Measurements from ENCODE around the gene ASRGL1. TPM values are rescaled to one million over a fixed set of nuclear protein-coding genes. Genes with fewer than 3 reads are reported as not detected.
A peak's percentile ranks its signal among the peaks of the same experiment; 100 is the strongest.

ASRGL1 gene
- total and polyA plus RNA-seq, 4 donors = 3.7 to 15.2 (median 8.1) TPM

DNA sequence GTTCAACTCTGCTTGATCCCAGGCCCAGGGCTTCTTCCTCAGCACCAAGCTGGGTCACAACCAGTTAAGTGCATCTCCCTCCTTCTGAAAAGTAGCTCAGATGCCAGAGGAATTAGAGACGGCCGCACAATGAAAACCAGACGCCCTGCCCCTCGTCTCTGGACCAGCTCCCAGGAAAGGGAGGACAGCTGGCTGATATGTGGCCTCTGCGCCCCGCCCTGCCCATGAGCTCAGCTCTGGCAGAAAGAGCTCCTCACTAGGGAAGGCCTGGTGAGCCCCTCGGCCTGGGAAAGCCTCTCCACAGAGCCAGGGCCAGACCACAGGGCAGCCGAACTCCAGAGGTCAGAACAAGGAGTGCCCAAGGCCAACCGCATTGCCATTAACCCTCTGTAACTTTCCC, 63.5 kb downstream of the ASRGL1 start:
- H3K9ac ChIP-seq (ENCODE audit: low read depth in 1 of 2, low read length in 2 of 2) = no peak overlapping the region
- TF ChIP-seq NR2F2 (IDR thresholded peaks at IDR 0.05) (peak; percentile 93), FOXA2 (IDR thresholded peaks at IDR 0.05) (no peak), HNF4A (conservative IDR thresholded peaks at IDR 0.05) (no peak), GABPA (IDR thresholded peaks at IDR 0.05 in 1 of 2, conservative IDR thresholded peaks at IDR 0.05 in 1 of 2) (no peak), SP1 (IDR thresholded peaks at IDR 0.05) (peak; percentile 9)
- TF ChIP-seq, protein P1, sequence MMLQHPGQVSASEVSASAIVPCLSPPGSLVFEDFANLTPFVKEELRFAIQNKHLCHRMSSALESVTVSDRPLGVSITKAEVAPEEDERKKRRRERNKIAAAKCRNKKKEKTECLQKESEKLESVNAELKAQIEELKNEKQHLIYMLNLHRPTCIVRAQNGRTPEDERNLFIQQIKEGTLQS (IDR thresholded peaks at IDR 0.05) = no peak
- TF ChIP-seq, protein P2, sequence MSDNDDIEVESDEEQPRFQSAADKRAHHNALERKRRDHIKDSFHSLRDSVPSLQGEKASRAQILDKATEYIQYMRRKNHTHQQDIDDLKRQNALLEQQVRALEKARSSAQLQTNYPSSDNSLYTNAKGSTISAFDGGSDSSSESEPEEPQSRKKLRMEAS (IDR thresholded peaks at IDR 0.05) = no peak
- H3K9me3 ChIP-seq (ENCODE audit: control insufficient read depth in 4 of 4, low read length in 3 of 4) = no peaks in the 10 kb centered on the region
- DNase-seq (ENCODE audit: low spot score) = no peak
- H3K4me3 ChIP-seq (ENCODE audit: low read depth in 1 of 3, low read length in 3 of 3) = no peak overlapping the region
- no peaks in the 10 kb centered on the region for H3K27me3 ChIP-seq (ENCODE audit: control insufficient read depth in 4 of 4, insufficient read depth in 4 of 4, low read length in 3 of 4)
- peaks cover 8 to 27% (median 11%) of the 10 kb centered on the region in 4 donors for H3K4me1 ChIP-seq (ENCODE audit: control insufficient read depth in 4 of 4, insufficient read depth in 4 of 4, low read length in 3 of 4)
- 66% methylated on average over 9 of the region's 9 CpGs for WGBS
- H3K36me3 ChIP-seq (ENCODE audit: control insufficient read depth in 4 of 4, insufficient read depth in 3 of 4, low read depth in 1 of 4, low read length in 3 of 4) = no peaks in the 10 kb centered on the region
- H3K27ac ChIP-seq (ENCODE audit: low read depth in 1 of 2, low read length in 2 of 2) = no peak overlapping the region

DNA sequence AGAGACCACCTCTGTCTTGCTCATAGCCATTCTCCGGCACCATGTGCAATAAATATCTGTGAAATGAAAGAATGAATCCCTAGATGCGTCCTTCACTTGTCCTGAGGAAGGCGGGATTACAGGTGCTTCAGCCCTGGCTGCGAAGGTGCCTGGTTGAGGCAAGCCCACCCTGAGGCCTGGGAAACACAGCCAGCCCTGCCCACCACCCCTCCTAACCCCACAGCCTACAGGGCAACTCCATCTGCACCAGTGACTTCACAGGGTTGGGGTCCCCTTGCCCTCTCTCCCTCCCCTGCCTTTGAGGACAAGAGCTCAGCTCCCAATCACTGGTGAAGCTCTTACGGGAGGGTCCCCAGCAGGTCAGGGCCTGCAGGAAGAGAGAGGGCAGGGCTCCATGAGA, 64.1 kb downstream of the ASRGL1 start:
- H3K27me3 ChIP-seq (ENCODE audit: control insufficient read depth in 4 of 4, insufficient read depth in 4 of 4, low read length in 3 of 4) = no peaks in the 10 kb centered on the region
- no peaks in the 10 kb centered on the region for H3K9me3 ChIP-seq (ENCODE audit: control insufficient read depth in 4 of 4, low read length in 3 of 4)
- WGBS = 93% methylated on average over 5 of the region's 5 CpGs
- no peak for DNase-seq (ENCODE audit: low spot score)
- no peak overlapping the region for H3K4me3 ChIP-seq (ENCODE audit: low read depth in 1 of 3, low read length in 3 of 3)
- H3K9ac ChIP-seq (ENCODE audit: low read depth in 1 of 2, low read length in 2 of 2) = no peak overlapping the region
- no peaks in the 10 kb centered on the region for H3K36me3 ChIP-seq (ENCODE audit: control insufficient read depth in 4 of 4, insufficient read depth in 3 of 4, low read depth in 1 of 4, low read length in 3 of 4)
- H3K27ac ChIP-seq (ENCODE audit: low read depth in 1 of 2, low read length in 2 of 2) = no peak overlapping the region
- TF ChIP-seq EGR1 (IDR thresholded peaks at IDR 0.05; ENCODE audit: low read depth in 2 of 2) = no peak
- no peak for TF ChIP-seq SP1 (IDR thresholded peaks at IDR 0.05)
- TF ChIP-seq FOXA1 (IDR thresholded peaks at IDR 0.05) = no peak
- H3K4me1 ChIP-seq (ENCODE audit: control insufficient read depth in 4 of 4, insufficient read depth in 4 of 4, low read length in 3 of 4) = peaks cover 8 to 27% (median 11%) of the 10 kb centered on the region in 4 donors

DNA sequence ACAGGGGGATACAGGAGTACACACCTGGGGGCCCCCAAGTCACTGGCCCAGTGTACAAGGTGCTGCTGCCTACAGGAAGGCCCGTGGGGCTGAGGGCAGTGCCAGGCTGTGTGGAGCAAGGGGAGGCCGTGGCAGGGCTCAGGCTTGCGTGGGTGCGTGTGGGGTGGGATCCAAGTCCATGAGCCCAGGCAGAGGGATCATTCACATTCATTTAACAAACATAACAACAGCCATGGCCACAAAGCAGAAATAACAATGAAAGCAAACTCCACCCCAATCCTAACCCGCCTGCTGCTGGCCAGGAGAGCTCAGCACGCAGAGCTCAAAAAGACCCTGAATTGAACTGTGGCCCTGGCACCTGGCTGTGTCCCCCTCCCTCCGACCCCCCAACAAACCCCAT, 64.6 kb downstream of the ASRGL1 start:
- TF ChIP-seq, protein P3, sequence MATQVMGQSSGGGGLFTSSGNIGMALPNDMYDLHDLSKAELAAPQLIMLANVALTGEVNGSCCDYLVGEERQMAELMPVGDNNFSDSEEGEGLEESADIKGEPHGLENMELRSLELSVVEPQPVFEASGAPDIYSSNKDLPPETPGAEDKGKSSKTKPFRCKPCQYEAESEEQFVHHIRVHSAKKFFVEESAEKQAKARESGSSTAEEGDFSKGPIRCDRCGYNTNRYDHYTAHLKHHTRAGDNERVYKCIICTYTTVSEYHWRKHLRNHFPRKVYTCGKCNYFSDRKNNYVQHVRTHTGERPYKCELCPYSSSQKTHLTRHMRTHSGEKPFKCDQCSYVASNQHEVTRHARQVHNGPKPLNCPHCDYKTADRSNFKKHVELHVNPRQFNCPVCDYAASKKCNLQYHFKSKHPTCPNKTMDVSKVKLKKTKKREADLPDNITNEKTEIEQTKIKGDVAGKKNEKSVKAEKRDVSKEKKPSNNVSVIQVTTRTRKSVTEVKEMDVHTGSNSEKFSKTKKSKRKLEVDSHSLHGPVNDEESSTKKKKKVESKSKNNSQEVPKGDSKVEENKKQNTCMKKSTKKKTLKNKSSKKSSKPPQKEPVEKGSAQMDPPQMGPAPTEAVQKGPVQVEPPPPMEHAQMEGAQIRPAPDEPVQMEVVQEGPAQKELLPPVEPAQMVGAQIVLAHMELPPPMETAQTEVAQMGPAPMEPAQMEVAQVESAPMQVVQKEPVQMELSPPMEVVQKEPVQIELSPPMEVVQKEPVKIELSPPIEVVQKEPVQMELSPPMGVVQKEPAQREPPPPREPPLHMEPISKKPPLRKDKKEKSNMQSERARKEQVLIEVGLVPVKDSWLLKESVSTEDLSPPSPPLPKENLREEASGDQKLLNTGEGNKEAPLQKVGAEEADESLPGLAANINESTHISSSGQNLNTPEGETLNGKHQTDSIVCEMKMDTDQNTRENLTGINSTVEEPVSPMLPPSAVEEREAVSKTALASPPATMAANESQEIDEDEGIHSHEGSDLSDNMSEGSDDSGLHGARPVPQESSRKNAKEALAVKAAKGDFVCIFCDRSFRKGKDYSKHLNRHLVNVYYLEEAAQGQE (IDR thresholded peaks at IDR 0.05) = no peak
- TF ChIP-seq HNF4A (conservative IDR thresholded peaks at IDR 0.05) (no peak), NR2F2 (IDR thresholded peaks at IDR 0.05) (no peak), YY1 (IDR thresholded peaks at IDR 0.05) (no peak), FOXA1 (IDR thresholded peaks at IDR 0.05) (no peak)
- TF ChIP-seq, protein P1 (IDR thresholded peaks at IDR 0.05) = no peak
- H3K27me3 ChIP-seq (ENCODE audit: control insufficient read depth in 4 of 4, insufficient read depth in 4 of 4, low read length in 3 of 4) = no peaks in the 10 kb centered on the region
- no peaks in the 10 kb centered on the region for H3K36me3 ChIP-seq (ENCODE audit: control insufficient read depth in 4 of 4, insufficient read depth in 3 of 4, low read depth in 1 of 4, low read length in 3 of 4)
- H3K27ac ChIP-seq (ENCODE audit: low read depth in 1 of 2, low read length in 2 of 2) = peak overlapping the region in 1 of 2 donors; percentile 25
- no peak overlapping the region for H3K9ac ChIP-seq (ENCODE audit: low read depth in 1 of 2, low read length in 2 of 2)
- H3K4me3 ChIP-seq (ENCODE audit: low read depth in 1 of 3, low read length in 3 of 3) = no peak overlapping the region
- no peaks in the 10 kb centered on the region for H3K9me3 ChIP-seq (ENCODE audit: control insufficient read depth in 4 of 4, low read length in 3 of 4)
- 81% methylated on average over 7 of the region's 7 CpGs for WGBS
- H3K4me1 ChIP-seq (ENCODE audit: control insufficient read depth in 4 of 4, insufficient read depth in 4 of 4, low read length in 3 of 4) = peaks cover 8 to 27% (median 11%) of the 10 kb centered on the region in 4 donors
- DNase-seq (ENCODE audit: low spot score) = no peak
